WTC11 (cell line): Measurements from ENCODE around the gene SORCS2.

Experiments
- CREB1 ChIP-seq: sonication (generic); formaldehyde crosslinking; IDR thresholded peaks from 2 replicates; pipeline ENCODE4 v1.8.0; 2023; ENCODE audit warnings: mild to moderate bottlenecking, missing genetic modification reagents
- SMAD3 ChIP-seq: sonication (generic); formaldehyde crosslinking; IDR thresholded peaks from 2 replicates; pipeline ENCODE4 v1.8.0; 2022; ENCODE audit warnings: missing genetic modification reagents, mild to moderate bottlenecking, borderline replicate concordance
- SMAD4 ChIP-seq: sonication (generic); formaldehyde crosslinking; IDR thresholded peaks from 2 replicates; pipeline ENCODE4 v1.8.0; 2022; ENCODE audit warnings: mild to moderate bottlenecking, missing genetic modification reagents
- TF ChIP-seq, protein P1 (sequence below): sonication (generic); formaldehyde crosslinking; IDR thresholded peaks from 2 replicates; pipeline ENCODE4 v1.8.1; 2022; ENCODE audit warnings: mild to moderate bottlenecking, missing genetic modification reagents, moderate library complexity, borderline replicate concordance

DNA sequence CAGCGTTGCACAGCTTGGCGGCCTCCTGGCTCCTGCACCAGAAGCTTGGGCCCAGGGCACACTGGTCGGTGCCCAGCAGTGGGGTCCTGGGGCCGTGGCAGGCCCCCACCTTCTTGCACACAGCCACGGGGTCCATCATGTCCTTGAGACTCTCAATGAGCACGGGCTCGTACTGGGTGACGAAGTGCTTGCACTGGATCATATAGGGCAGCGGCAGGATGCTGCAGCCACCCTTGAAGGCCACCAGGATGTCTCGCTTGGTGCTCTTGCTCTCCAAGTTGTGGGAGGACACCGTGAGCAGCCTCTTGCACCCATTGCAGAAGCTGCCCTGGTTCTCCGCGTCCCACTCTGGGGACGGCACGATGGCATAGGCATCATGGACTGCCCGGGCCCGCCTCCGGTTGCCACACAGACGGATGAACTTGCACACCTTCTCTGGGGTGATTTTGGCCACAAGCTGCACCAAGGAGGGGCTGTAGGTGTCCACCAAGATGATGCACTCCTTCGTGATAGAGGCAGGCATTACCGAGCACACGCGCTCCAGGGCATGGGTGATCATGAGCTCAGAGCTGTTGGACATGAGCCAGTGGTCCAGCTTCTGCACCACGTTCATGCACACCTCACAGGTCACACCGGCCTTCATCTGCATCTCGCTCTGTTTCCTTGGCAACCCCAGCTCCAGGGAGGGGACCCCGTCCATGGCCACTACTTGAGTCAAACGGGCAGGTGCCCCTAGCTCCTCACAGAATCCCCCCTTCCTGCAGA is 241.2 kb downstream of the SORCS2 start:
- no peak for TF ChIP-seq SMAD3 (CRISPR knock-in tag)
- no peak for TF ChIP-seq CREB1 (CRISPR knock-in tag)
- TF ChIP-seq SMAD4 = no peak
- TF ChIP-seq, protein P1, sequence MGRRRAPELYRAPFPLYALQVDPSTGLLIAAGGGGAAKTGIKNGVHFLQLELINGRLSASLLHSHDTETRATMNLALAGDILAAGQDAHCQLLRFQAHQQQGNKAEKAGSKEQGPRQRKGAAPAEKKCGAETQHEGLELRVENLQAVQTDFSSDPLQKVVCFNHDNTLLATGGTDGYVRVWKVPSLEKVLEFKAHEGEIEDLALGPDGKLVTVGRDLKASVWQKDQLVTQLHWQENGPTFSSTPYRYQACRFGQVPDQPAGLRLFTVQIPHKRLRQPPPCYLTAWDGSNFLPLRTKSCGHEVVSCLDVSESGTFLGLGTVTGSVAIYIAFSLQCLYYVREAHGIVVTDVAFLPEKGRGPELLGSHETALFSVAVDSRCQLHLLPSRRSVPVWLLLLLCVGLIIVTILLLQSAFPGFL (CRISPR knock-in tag) = no peak
